DMS79 (cell line): ENCODE data around the gene RFTN1.
A peak's percentile ranks its signal among the peaks of the same experiment; 100 is the strongest.

ENCODE experiments used
- DNase-seq: peaks from one replicate; lab custom pipeline; 2025; lab: John Stamatoyannopoulos, UW

The RFTN1 gene

DNA sequence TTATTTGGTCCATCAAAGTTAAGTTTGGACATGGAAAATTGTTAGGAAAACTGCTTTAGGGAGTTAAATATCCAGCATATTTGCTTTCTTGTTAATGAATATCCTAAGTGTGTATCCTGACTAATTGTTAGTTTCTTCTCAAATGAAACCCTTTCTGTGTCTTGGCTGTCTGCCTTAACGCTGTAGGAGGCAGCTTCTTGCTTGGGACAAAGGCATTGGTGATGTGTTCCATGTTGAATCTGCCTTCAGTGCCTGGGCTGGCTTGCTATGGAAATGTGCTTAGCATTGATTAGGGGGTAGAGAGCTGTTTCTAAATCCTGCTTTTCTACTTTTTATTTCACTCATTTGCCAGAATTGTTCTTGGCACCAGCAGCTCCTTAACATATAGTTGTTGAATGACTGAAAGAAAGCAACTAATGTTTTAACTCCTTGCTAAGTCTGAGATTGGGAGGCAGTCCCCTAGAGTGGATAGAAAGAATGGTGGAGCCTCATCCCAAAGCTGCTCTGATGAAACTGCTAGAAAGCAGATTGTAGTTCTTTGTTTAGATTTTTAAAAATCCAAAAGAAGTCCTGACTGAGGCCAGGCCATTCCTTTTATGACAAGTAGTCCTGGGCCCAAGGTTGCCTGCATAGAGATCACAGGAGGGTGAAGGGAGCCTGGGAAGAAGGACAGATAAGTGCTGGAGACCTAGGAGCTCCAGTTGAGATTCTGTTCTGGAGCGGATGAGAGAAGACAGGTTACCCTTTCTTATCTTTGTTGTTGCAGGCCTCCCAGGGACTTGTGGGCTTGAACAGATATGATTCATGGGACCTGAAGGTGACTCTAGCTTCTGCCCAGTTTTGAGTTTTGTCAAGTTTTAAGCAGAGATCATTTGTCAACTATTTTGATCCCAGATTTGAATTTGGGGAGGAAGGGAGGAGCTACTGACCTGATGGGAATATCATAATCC, 209.2 kb downstream of the RFTN1 start:
- DNase-seq = no peak

DNA sequence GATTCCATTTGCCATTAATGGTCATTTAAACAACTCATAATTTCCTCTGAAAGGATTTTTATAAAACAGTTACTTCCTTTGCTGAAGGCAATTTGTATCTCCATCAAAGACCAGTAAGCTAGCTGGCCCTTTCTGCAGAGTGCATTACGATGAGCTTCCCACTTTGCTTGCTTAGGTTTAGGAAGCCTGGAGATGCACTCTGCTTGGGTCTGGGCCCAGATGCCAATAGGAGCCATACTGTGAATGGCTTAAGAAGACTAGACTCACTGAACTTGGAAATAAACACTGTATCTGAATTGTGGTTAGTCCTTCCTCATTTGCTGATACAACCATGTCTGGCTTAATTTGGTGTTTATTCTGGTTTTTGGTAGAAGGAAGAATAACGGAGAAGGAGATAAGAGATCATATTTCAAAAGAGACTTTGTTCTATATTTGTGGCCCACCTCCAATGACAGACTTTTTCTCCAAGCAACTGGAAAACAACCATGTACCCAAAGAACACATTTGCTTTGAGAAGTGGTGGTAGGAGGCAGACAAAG, 210.4 kb downstream of the RFTN1 start:
- no peak for DNase-seq

DNA sequence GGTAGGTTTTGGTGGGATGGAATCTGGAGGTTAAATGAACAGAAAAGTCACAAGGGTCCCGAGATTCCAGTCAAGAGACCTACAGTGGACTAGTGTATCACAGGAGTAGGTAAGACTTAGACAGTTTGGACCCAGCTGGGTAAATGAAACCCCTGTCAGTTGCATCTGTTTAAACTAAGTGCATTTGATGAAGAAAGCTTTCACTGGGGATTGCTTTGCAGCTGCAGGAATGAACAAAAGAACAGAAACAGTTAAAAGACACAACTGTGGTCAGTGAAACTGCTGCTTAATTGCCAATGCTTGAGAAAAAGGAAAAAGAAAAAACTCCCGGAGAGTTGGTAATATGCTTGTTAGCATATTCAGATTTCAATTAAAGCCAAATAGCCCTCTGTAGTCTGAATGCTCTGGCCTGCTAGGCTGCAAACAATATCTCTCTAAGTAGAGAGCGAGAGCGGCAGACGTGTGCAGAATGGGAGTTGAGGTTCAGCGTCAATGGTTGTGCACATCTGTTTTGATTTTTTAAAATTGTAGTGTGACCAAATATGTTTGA, 211.3 kb downstream of the RFTN1 start:
- DNase-seq = no peak

DNA sequence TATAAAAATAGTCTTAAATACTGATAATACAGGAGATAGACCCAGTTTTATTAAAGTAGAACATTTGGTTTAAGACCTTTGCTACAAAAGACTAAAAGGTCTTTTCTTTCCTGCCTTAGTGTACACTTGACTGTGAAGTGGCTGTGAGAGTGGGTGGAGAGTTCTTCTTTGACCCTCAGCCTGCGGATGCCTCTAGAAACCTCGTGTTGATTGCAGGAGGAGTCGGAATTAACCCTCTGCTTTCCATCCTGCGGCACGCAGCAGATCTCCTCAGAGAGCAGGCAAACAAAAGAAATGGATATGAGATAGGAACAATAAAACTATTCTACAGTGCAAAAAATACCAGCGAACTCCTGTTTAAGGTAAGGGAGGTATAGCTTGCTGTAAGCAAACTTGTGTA, 212.0 kb downstream of the RFTN1 start:
- peak; percentile 46 for DNase-seq

DNA sequence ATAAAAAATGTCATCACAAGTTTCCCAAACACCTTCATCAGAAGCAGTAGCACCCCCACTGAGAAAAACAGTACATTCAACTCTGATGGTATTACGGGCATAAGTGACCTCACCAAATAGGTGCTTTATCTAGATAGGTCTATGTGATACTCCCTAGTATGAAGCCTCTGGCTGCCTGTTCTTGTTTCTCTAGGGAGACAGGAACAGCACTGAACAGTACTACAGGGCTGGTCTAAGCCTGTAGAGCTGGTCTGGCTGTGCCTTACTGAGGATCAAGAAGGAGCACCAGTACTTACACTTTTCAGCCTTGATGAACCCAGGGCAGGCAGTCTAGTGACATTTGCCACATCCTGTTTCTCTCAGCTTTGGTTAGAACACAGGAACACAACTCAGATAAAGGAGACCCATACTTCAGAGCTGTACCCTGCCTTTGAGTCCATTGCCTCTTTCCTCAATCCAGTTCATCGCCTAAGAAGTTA, 212.6 kb downstream of the RFTN1 start:
- DNase-seq = no peak

DNA sequence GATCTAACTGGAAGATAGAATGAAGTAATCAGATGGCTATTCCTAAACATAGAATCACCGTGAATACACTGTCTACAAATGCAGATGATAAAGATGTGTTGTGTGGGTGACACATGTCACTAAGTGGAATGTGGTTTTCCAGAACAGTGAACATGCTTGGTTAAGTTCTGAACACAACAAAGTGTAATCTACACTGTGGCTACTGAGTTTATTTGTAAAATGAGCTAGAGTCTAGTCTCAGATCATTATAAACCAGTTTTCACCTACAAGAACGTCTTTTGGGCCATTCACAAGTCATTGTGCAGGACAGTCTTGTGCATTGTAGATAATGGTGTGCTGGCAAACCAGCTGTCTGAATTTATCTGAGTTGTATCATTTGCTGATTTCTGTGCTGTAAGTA, 213.2 kb downstream of the RFTN1 start:
- DNase-seq = no peak

DNA sequence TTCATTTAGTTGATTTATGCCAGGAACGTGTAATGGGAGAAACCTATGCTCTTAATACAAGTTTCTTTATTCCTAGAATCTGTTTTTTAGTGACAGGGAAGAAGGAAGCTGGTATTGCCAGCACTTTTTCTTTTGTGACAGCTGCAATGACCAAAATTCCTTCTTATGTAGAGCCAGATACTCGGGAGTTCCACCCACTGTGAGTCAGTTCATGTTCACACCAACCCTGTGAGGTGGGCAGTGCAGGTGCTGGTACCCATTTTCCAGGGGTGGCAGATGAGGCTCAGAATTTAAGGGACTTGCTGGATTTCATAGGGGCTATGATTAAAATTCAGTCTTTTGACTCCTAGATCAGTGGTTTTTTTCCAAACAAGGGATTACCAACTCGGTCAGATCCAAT, 213.8 kb downstream of the RFTN1 start:
- DNase-seq = no peak

DNA sequence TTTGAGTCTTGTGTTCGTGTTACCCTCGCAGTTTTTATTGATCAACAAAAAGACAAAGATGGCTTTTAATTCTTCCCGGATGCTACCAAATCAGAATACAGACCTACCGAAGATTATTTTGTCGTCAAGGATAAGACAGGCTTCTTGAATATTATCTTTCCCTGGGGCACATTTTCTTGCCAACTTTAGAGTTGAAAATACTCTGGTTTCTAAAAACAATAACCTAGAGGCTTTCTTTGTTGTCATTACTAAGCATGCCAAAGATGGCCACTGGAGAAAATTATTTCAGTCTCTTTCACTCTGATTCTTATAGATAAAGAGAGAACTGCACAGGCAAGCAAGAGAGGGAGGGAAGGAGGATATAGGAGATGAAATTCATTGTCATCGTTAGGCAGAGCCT, 214.6 kb downstream of the RFTN1 start:
- no peak for DNase-seq

DNA sequence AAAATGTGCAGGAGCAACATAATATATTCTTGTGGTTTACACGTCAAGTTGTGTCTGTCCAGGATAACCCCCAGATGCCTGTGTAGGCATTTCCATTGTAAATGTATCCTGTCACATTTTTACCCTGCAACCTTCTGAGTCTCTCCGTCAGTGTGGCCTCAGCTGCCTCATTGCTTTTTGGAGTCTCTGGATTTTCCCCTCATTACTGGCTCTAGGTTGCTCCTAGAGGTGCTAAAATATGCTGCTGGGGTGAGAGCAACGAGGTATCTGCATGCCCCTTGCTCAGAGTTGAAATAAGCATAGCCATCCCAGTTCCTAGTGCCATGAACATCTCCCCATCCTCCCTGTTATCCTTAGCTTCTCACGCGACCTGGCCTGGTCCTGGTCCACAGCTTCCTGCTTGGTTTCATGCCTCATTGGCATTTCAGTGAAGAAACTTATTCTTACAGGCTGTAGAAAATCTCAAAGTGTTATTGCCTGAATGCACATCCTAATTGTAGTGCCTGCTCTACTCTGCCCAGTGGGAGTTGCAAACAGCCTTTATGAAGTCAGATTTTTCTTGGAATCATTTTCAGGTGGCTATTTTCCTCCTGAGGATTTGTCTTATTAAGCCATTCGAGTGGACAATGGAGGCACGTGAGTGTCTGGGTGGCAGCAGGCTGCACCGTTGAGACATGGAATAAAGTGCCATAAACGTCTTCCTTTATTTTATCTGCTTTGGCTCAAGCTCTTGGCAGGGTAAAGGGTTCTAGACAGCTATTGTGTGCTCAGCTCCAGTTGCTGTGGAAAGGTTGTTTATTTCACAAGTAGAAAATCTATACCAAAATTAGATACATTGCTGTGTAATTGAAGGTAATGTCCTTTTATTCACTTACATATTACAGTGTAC, 215.3 kb downstream of the RFTN1 start:
- peak; percentile 69 for DNase-seq

DNA sequence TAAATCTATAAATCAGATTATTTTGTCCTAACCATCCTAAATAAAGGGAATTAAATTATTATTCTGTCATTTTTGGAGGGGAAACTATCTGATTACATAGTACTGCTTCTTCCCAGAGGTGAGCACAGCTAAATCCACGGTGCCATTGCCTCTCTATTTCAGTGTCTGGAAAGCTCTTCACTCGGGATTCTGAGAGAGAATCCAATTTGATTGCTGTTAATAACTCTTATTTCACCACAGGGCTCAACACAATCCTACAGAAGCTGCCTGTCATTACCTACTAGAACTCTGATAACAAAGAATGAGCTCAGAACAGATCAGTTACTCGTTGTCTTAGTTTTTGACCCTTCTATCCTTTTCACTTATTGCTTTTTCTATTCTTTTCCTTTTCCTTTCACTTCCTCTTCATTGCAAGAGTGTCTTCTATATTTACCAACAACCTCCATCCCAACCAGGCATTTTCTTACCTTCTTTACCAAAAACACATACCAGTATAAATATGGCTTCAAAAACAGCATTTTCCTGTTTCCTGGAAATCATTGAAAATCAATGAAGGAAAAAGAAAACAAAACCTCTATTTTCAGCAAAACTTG, 218.1 kb downstream of the RFTN1 start:
- DNase-seq = no peak

DNA sequence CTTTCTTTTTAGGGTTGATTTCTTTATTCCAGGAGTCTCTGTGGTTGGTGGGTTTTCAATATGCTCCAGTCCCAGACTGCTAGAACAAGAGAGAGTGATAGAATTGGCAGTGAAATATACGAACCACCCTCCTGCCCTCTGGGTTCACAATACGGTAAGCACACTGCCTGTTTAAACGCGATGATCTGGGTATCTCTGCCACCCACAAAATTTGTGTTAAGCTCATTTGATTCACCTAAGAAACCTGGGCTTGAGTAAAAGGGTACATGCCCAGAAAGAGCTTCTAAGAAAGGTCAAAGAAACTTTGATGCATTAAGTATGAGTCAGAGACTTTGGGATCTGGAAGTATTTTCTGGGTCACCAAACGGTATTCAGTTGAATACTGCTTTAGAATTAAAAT, 218.7 kb downstream of the RFTN1 start:
- DNase-seq = no peak

DNA sequence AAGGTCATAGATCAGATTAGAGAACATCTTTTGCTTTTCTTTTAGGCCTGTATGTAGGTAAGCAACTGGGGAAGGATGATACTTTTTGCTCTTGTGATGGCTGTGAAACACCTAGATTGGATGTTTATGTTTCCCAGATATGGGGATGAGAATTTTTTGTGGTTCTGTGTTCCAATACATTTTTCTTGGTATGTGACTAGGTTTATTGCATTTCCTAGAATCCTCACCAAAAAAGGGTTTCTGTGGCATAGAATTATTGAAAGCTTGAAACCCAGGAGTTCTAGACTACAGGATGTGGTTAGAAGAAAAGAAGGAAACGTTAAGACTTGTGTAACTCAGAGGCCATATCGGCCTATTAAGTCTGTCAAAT, 222.7 kb downstream of the RFTN1 start:
- no peak for DNase-seq

DNA sequence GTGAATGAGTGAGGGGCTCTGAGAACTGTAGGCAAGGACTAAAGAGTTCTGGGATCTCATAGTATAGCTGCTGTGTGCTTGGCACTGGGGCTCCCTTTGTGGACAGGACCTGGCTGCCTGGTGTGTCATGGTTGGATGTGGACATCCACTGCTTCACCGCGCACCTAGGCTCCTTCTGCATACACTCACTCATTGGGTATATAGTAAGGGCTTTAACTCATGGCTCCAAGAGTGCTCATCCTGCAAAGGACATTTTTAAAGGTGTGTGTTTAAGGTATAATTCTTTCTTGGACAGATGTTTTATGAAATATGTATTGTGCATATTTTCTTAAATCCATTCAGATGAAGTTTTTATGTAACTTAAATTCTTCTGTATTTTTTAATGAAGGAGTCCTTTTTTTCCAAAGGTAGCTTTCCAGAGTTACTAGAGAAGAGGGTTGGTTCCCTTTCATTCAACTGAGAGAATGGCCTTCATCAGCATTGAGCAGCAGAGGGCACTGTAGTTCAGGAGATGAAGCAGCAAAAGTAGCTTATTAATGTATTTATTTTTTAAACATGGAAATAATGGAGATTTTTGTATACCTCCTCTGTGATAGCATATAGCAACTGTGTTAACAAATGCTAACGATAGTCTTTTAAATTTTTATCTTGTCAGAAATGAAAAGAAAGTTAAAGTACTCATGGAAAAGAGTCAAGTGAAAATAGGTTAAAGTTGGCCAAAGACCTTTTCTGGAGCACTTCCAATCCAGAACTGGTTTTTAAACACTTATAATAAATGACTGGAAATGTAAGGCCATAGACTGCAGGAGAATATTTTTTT, 223.3 kb downstream of the RFTN1 start:
- DNase-seq = no peak

DNA sequence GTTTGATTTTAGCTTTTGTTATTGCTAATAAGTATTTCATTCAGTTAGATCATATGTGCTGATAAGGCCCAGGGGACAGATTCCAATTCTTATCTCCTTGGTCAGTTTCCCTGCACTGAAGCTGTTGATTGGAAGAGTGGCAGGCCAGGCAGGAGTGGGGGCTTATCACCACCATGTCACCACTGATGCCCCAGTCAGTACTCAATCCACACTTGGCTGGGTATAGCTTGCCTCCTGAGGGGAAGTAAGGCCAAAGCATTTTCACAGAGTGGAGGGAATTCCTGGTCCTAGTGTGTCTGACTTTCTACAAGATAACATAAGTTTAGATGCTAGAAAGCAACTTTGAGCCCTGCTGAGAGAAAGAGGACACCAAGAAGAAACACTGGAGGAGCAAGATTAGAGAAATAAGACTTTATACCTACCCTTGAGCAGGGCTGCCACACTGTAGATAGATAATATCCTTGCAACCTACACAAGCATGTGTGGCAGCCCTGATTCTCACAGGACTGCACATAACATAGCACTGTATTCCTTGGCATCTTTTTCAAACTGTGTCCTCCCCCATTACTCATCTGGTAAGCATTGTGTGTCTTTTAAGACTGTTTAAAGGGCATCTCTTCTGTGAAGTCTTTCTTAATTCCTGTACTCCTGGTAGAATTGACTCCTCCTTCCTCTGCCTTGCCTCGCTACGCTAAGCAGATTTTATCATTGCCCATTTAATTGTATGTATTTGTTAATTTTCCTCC, 224.2 kb downstream of the RFTN1 start:
- DNase-seq = no peak

DNA sequence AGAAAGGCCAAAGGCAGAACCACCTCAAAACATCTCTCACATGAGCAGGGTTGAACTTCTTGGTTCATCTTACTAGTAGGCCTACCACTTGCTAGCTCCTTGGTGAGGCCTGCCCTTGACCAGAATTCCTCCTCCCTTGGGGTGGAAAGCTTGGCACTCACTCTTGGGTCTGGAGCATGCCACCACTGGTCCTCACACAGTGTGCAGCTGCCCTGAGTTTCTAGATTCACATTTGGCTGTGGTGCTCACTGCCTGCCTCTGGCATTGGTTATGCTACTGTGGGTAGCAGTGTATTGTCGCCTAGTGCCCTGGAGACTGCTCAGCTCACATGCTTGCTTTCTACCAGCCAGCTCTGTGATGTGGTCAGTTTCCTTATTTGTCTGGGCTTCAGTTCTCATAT, 224.8 kb downstream of the RFTN1 start:
- no peak for DNase-seq

DNA sequence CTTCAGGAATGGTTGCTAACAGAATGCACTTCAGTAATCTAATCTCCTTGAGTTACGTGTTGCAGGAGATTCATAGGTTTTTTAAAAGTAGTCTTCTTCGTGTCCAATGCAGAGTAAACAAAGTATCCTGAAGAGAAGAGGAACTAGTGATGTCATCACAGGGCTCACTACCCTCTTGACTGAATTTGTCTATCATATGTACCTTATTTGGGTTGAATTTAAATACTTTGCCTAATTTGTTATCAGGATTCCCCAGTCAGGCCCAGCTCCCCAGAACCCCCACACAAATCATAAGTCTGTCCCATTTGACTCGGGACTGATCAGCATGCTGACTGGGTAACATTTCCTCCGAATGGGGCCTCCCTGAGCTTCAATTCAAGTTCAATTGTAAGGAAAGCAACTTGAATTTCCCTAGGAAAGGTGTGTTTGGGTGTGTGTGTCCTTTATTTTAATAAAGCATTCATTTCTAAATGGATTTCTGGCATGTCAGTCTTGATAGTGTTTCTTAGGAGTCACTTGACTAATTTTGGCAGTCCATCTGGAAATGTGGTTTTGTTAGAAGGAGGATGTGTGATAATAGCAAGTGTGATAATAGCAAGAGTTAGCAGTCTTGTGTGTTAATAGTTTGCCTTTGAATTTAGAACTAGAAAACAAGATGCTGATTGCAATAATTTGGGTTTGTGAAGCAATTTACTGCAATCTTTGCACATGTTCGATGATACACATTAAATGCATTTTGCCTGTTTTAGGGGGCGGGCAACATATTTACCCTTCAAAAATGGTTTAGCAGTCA, 226.6 kb downstream of the RFTN1 start:
- no peak for DNase-seq

DNA sequence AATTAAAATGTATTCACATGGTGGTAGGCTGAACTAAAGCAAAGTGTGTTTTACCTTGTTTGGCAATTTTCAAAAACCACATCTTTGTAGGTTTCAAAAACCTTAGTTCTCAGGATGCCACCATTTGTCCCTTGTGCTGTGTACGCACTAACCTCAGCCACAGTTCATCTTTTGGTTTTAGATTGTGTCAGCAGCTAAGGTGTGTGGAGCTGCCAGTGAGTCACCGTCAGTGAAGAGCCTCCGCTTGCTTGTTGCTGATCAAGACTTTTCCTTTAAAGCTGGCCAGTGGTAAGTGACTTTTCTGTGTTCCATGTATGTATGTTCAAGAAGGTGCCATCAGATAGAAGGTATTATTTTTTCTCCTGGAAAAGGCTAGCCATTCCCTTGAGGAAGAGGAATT, 227.3 kb downstream of the RFTN1 start:
- DNase-seq = no peak

DNA sequence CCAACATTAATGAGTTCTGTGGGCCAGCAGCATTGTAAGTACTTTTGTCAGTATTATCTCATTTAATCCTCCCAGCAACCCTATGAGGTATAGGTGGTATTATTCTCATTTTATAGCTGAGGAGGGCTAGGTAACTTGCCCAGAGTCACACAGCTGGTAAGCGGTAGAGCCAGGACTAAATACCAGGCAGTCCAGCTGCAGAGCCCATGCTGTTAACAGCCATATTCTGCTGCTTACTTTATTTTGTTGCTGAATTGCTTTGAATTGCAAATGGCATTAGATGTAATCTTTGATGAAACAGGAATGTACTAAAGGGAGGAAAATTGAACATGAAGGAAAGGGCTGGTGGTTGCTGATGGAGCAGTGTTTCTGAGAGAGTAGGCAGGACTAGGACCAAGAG, 228.9 kb downstream of the RFTN1 start:
- DNase-seq = no peak

DNA sequence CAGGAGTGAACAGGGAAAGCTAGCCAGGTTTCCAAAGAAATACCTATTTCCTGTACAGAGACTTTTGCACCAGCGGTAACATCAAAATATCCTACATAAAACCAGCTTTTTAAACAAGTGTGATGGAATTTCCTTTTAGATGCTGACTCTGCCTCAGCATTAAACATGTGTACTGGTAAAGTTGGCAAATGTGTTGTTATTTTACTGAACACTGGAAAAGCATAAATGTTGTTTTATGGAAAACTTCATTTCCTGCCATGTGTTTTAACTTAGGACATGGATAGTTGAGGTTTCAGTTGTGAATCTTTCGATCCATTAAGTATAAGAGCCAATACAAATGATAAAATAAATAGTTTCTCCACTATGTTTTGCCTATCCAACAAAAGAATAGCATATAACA, 232.8 kb downstream of the RFTN1 start:
- DNase-seq = no peak
